Neural crest cell (in vitro differentiated cells): ENCODE measurements around the gene CDH26. TPM values are rescaled to one million over a fixed set of nuclear protein-coding genes. Genes with fewer than 3 reads are reported as not detected.

ENCODE experiments used
- DNase-seq: peaks from one replicate; pipeline ENCODE4 v3.0.0; 2021; ENCODE audit warnings: low read depth, mixed read lengths, low spot score
- H3K27ac Mint-ChIP-seq: one replicate; pipeline ENCODE4 v1.8.0; 2021; ENCODE audit warnings: mild to moderate bottlenecking, mixed read lengths; ENCODE audit not compliant: unreplicated experiment
- H3K27me3 Mint-ChIP-seq: 2 replicates; pipeline ENCODE4 v1.8.0; 2021; ENCODE audit warnings: low read depth, mild to moderate bottlenecking, mixed read lengths
- H3K36me3 Mint-ChIP-seq: 2 replicates; pipeline ENCODE4 v1.8.0; 2021; ENCODE audit warnings: low read depth, mild to moderate bottlenecking, mixed read lengths
- H3K4me1 Mint-ChIP-seq: 2 replicates; pipeline ENCODE4 v1.8.0; 2021; ENCODE audit warnings: mixed read lengths
- H3K4me3 Mint-ChIP-seq: one replicate; pipeline ENCODE4 v1.8.0; 2021; ENCODE audit warnings: mild to moderate bottlenecking, mixed read lengths
- H3K9me3 Mint-ChIP-seq: 2 replicates; pipeline ENCODE4 v1.8.0; 2021; ENCODE audit warnings: mixed read lengths
- total RNA-seq: library from RNA; stranded (reverse); gene quantifications from 2 replicates; pipeline ENCODE4 v1.2.1, GENCODE V29; 2021
- TF ChIP-seq, protein P1 (sequence below): fragments of 200-600 bp; sonication (generic); conservative IDR thresholded peaks from 2 replicates; pipeline ENCODE4 v1.5.0; 2021; ENCODE audit warnings: antibody characterized with exemption, mild to moderate bottlenecking

Gene CDH26
- total RNA-seq, 1 donor from 2014 or later = 0.89 TPM

DNA sequence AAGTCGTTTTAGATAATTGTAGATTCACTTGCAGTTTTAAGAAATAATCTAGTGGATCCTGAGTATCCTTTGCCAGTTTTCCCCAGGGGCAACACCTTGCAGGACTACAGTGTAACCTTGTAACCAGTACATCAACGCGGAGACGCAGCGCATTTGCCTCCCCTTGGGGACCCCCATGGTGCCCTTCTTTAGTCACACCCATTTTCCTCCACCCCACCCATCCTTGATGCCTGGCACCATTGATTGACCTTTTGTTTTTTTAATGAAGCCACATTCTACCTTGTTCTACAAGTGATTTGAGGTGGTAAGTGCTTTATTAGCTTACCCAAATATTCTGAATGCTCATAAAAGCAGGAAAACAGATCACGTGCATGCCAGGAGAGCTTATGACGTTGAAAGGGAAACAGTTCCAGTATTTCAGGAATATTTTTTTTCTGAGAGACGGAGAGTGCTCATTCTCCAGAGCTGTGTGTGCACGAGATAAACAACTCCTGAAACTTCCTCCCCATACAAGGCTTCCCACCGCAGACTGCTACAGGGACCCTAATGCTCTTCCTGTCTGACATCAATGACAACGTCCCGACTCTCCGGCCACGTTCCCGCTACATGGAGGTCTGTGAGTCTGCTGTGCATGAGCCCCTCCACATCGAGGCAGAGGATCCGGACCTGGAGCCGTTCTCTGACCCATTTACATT lies 35.7 kb downstream of the CDH26 start:
- Mint-ChIP-seq H3K36me3 (no peaks in the 10 kb centered on the region), H3K4me1 (peaks cover 10% of the 10 kb centered on the region), H3K27ac (peak overlapping the region; percentile 21), H3K4me3 (peak overlapping the region; percentile 65), H3K9me3 (no peaks in the 10 kb centered on the region), H3K27me3 (peaks cover 7% of the 10 kb centered on the region)
- TF ChIP-seq, protein P1, sequence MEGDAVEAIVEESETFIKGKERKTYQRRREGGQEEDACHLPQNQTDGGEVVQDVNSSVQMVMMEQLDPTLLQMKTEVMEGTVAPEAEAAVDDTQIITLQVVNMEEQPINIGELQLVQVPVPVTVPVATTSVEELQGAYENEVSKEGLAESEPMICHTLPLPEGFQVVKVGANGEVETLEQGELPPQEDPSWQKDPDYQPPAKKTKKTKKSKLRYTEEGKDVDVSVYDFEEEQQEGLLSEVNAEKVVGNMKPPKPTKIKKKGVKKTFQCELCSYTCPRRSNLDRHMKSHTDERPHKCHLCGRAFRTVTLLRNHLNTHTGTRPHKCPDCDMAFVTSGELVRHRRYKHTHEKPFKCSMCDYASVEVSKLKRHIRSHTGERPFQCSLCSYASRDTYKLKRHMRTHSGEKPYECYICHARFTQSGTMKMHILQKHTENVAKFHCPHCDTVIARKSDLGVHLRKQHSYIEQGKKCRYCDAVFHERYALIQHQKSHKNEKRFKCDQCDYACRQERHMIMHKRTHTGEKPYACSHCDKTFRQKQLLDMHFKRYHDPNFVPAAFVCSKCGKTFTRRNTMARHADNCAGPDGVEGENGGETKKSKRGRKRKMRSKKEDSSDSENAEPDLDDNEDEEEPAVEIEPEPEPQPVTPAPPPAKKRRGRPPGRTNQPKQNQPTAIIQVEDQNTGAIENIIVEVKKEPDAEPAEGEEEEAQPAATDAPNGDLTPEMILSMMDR = no peak
- no peak for DNase-seq

DNA sequence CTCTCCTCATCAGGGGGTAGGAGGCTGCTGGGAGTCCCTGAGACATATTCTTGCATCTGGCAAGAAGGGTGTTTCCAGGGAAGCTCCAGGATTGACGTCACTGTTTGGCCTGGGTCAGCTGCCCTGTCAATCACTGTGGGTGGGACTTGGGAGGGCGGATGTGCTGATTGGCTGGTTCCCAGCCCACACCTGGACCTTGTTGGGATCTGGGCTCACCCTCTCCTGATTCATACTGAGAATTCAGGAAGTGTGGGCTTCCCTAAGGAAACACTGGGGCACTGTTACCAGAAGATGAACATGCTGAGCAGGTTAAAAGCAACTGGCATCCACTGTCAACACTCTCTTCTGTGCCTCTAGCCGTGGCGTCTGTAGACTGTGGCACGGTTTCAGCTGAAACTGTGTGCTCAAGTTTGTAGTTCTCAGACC lies 36.5 kb downstream of the CDH26 start:
- Mint-ChIP-seq H3K4me1 (peaks cover 10% of the 10 kb centered on the region), H3K27ac (no peak overlapping the region), H3K27me3 (peaks cover 7% of the 10 kb centered on the region), H3K36me3 (no peaks in the 10 kb centered on the region), H3K9me3 (no peaks in the 10 kb centered on the region), H3K4me3 (no peak overlapping the region)
- DNase-seq = no peak
- TF ChIP-seq, protein P1 = no peak

DNA sequence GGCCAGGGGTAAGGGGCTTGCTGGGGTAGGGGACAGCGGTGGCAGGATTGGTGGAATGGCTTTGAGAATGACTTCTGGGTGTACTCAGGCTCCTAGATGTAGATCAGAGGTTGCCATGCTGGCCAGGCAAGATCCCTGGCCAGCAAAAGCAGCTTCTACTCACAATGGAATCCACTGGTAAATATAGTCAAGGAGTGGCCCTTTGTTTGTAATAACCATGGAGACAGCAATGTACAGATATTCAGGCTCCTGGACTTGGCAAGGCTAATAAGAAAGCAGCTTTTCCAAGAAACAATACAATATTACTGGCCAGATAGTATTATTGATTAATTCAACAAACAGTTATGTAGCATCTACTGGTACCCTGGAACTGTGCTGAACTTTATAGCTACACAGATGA lies 37.9 kb downstream of the CDH26 start:
- no peak for DNase-seq
- TF ChIP-seq, protein P1 = no peak
- H3K27me3 Mint-ChIP-seq = peaks cover 7% of the 10 kb centered on the region
- H3K36me3 Mint-ChIP-seq = no peaks in the 10 kb centered on the region
- H3K9me3 Mint-ChIP-seq = no peaks in the 10 kb centered on the region
- no peak overlapping the region for H3K27ac Mint-ChIP-seq
- H3K4me3 Mint-ChIP-seq = no peak overlapping the region
- peaks cover 18% of the 10 kb centered on the region for H3K4me1 Mint-ChIP-seq

DNA sequence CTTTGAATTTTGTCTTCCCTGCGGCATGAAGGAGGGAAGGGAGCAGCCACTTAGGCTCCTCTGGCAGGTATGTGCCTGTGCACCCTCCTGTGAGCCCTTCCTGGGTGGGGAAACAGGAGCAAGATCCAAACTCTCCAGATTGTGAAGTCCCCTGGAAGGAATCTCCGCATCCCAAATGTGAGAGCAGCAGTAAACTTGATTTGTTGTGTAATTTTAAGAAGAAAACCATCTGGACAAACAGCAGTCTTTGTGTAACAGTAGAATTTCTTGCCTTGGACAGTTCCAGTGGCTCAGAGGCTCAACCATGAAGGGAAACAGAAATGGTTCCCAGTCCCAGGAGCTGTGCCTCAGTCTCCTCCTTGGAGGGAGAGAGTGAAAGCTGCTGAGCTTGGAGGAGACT lies 39.7 kb downstream of the CDH26 start:
- Mint-ChIP-seq H3K4me1 (peaks cover 20% of the 10 kb centered on the region), H3K27ac (no peak overlapping the region), H3K27me3 (peaks cover 7% of the 10 kb centered on the region), H3K9me3 (no peaks in the 10 kb centered on the region), H3K4me3 (no peak overlapping the region), H3K36me3 (no peaks in the 10 kb centered on the region)
- TF ChIP-seq, protein P1 = no peak
- no peak for DNase-seq

DNA sequence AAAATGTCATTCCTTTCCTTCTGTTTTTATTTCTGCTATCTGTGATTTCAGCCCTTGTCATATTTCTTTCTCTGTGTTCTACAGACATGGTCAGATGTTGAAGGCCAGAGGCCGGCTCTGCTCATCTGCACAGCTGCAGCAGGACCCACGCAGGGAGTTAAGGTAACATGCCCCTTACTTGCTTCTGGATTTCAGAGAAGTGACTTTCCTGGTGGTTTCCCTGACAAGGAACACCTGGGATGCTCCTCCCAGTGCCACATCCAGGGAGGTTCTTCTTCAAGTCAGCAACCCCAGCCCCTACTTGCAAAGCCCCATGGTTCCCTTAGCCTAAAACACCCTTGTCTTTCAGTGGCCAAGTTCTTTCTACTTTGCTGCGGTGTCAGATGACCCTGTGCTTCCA lies 41.3 kb downstream of the CDH26 start:
- H3K9me3 Mint-ChIP-seq = no peaks in the 10 kb centered on the region
- no peaks in the 10 kb centered on the region for H3K36me3 Mint-ChIP-seq
- H3K4me1 Mint-ChIP-seq = peaks cover 11% of the 10 kb centered on the region
- TF ChIP-seq, protein P1 = no peak
- H3K27ac Mint-ChIP-seq = no peak overlapping the region
- no peak overlapping the region for H3K4me3 Mint-ChIP-seq
- no peaks in the 10 kb centered on the region for H3K27me3 Mint-ChIP-seq
- DNase-seq = no peak
